AG04449 (cell line): ENCODE measurements around the gene SLC8B1.

ENCODE experiments used
- CTCF ChIA-PET: fragments of 350-600 bp; formaldehyde crosslinking; extraction: SDS; loops from one replicate; lab custom pipeline; 2021; ENCODE audit warnings: antibody characterized with exemption; lab: Yijun Ruan, JAX
- POLR2A ChIA-PET: fragments of 400-600, 350-600 bp; formaldehyde crosslinking; extraction: SDS; loops from one replicate; lab custom pipeline; 2020; ENCODE audit warnings: antibody characterized with exemption, inconsistent platforms; lab: Yijun Ruan, JAX
- DNase-seq: peaks from one replicate; pipeline ENCODE4 v3.0.0-alpha.2; 2010; ENCODE audit warnings: low read depth, low spot score
- H3K4me3 ChIP-seq: 2 replicates; pipeline ENCODE4 v1.5.1; 2011; ENCODE audit warnings: low read depth, mild to moderate bottlenecking, control low read depth, low read length
- CTCF ChIP-seq: IDR thresholded peaks from one replicate; pipeline ENCODE4 v1.5.1; 2011; ENCODE audit warnings: mild to moderate bottlenecking, moderate library complexity, low read length, control low read depth, inconsistent platforms; ENCODE audit not compliant: insufficient read depth; ENCODE audit errors: missing control alignments

The SLC8B1 gene

GRCh38 chr12:113315358-113315757, 19.6 kb downstream of the SLC8B1 start:
- H3K4me3 ChIP-seq = no peak overlapping the region
- ChIA-PET POLR2A (no interaction called here), CTCF (interaction anchor here (1.2 kb wide), 1 partner anchor 92 kb away, joined by 3 read pairs; no protein-coding TSS in a partner anchor)
- DNase-seq = no peak
- no peak for TF ChIP-seq CTCF

- POLR2A ChIA-PET = no interaction called here
- no peak for TF ChIP-seq CTCF
- H3K4me3 ChIP-seq = no peak overlapping the region
- CTCF ChIA-PET = interaction anchor here (1.6 to 6.5 kb wide), 4 partner anchors 7 to 113 kb away, joined by 4 to 70 read pairs (median 30); partner anchors contain the start of gene SDSL
- DNase-seq = no peak
These were observed 20.8 kb downstream of the SLC8B1 start for GRCh38 chr12:113314121-113314529.

- CTCF ChIA-PET = interaction anchor here (0.6 to 6.5 kb wide), 8 partner anchors 10 to 262 kb away, joined by 3 to 70 read pairs (median 4); partner anchors contain the start of gene SDSL
- H3K4me3 ChIP-seq = no peak overlapping the region
- POLR2A ChIA-PET = no interaction called here
- DNase-seq = no peak
- no peak for TF ChIP-seq CTCF
These were observed 24.4 kb downstream of the SLC8B1 start for GRCh38 chr12:113310489-113310888.

GRCh38 chr12:113306382-113306781, 28.5 kb downstream of the SLC8B1 start:
- POLR2A ChIA-PET = no interaction called here
- TF ChIP-seq CTCF = no peak
- no peak overlapping the region for H3K4me3 ChIP-seq
- no peak for DNase-seq
- CTCF ChIA-PET = interaction anchor here (0.6 kb wide), 1 partner anchor 119 kb away, joined by 3 read pairs; no protein-coding TSS in a partner anchor

- POLR2A ChIA-PET = no interaction called here
- no peak for TF ChIP-seq CTCF
- CTCF ChIA-PET = interaction anchor here (0.9 kb wide), 1 partner anchor 120 kb away, joined by 3 read pairs; no protein-coding TSS in a partner anchor
- no peak for DNase-seq
- H3K4me3 ChIP-seq = no peak overlapping the region
These were observed 29.5 kb downstream of the SLC8B1 start for GRCh38 chr12:113305281-113305856.

- H3K4me3 ChIP-seq = no peak overlapping the region
- ChIA-PET CTCF (no interaction called here), POLR2A (no interaction called here)
- TF ChIP-seq CTCF = no peak
- DNase-seq = no peak
These were observed 31.8 kb downstream of the SLC8B1 start for GRCh38 chr12:113302886-113303640.
